SK-N-MC (cell line): ENCODE data around the gene IGF2R.

Experiments
- EZH2 ChIP-seq: fragments of 200-600 bp; sonication (generic); IDR thresholded peaks from one replicate; pipeline ENCODE4 v1.6.1; 2017; ENCODE audit warnings: antibody characterized with exemption
- FOXP2 ChIP-seq: optimal IDR thresholded peaks from 2 replicates; pipeline ENCODE3; 2011; ENCODE audit warnings: mild to moderate bottlenecking, moderate library complexity; ENCODE audit not compliant: insufficient read depth; ENCODE audit errors: extremely low read length, control extremely low read depth

DNA sequence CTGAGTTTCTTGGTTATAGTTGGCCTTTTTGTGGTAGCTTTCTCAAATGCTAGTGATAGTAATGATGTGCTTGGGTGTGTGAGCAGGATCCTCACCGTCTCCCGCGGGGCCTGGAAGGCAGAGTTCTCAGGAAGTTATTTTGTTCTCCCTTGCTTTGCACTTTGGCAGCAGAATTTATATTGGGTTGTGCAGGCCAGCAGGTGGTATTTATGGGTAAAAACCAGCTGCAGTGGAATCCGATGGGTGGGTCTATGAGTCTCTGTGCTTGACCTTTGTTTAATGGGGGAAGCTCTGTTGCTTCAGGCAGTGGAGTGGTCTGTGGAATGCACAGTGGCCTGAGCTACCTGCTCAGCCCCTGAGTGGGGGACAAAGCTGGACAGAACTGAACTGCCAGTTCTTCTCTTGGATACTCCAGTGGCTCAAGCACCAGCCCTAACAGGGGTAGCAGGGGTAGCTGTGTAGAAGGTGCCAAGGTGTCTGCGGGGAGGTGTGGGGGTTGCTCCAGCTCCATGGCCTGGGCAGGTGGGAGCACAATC, 27.3 kb downstream of the IGF2R start:
- TF ChIP-seq EZH2 (no peak), FOXP2 (no peak)
